PC-3 (cell line): Measurements from ENCODE around the gene RHBG.

Experiments used
- CTCF ChIP-seq: fragments of 300-600 bp; sonication (generic); conservative IDR thresholded peaks from 2 replicates; pipeline ENCODE4 v1.5.1; 2017; ENCODE audit warnings: antibody characterized with exemption, low read depth, mild to moderate bottlenecking, low read length
- EZH2 ChIP-seq: fragments of 300-600 bp; sonication (generic); IDR thresholded peaks from one replicate; pipeline ENCODE4 v1.6.1; 2017; ENCODE audit warnings: antibody characterized with exemption, mild to moderate bottlenecking, low read length; ENCODE audit not compliant: unreplicated experiment

- TF ChIP-seq CTCF (no peak), EZH2 (no peak)
These were observed 43.8 kb downstream of the RHBG start for GRCh38 chr1:156412653-156413321.
